ENCODE results near the gene CDH4. TPM values are rescaled to one million over a fixed set of nuclear protein-coding genes. Genes with fewer than 3 reads are reported as not detected.

Gene CDH4
- total and polyA plus RNA-seq, 2 of the 4 experiments (the other 2 are of a cell fraction): 1.6 to 3.5 TPM

GRCh38 chr20:61862881-61863280 is 610.8 kb downstream of the CDH4 start:
- no peak overlapping the region for H3K23ac ChIP-seq (ENCODE audit: low read depth, low read length)
- no peak overlapping the region for H2BK5ac ChIP-seq (ENCODE audit: low read depth, low read length, poor library complexity, severe bottlenecking)
- no peak overlapping the region for H4K5ac ChIP-seq (ENCODE audit: low read depth, low read length)
- dilution Hi-C loops (cut with HindIII; ENCODE audit: low sequenced_read_pairs, unreplicated experiment): no loop called here
- DNase-seq (no peak), ATAC-seq (ENCODE audit: low read depth) (no peak)
- 89% methylated on average over 5 of the region's 13 CpGs; no CpG with 5 or more reads in 1 of the 2 experiments for WGBS, 2 experiments (ENCODE audit: extremely low coverage in 2 of 2, insufficient read length in 1 of 2)
- intact Hi-C loops (cut with micrococcal nuclease): no loop called here
- H4K20me1 ChIP-seq (ENCODE audit: insufficient read depth, low read length): no peaks in the 10 kb centered on the region
- no peaks in the 10 kb centered on the region for H3K79me1 ChIP-seq (ENCODE audit: low read depth in 1 of 2, low read length in 2 of 2)
- H2BK15ac ChIP-seq (ENCODE audit: low read depth, low read length): no peak overlapping the region
- H3K9me3 ChIP-seq (ENCODE audit: control insufficient read depth, insufficient read depth, low read length): no peaks in the 10 kb centered on the region
- H4K91ac ChIP-seq (ENCODE audit: insufficient read depth, low read depth, low read length): no peak overlapping the region
- H3K18ac ChIP-seq (ENCODE audit: low read depth, low read length): no peak overlapping the region
- no peak overlapping the region for H3K56ac ChIP-seq (ENCODE audit: extremely low read depth, insufficient read depth, low read length)
- H3K9ac ChIP-seq (ENCODE audit: low read depth, low read length): no peak overlapping the region
- H2AFZ ChIP-seq (replicated peaks; ENCODE audit: low read length, poor library complexity): no peak overlapping the region
- H3K27me3 ChIP-seq (ENCODE audit: control insufficient read depth, insufficient read depth, low read length): no peaks in the 10 kb centered on the region
- H3K36me3 ChIP-seq (ENCODE audit: control insufficient read depth, insufficient read depth, low read length): no peaks in the 10 kb centered on the region
- H3K27ac ChIP-seq (ENCODE audit: insufficient read depth, low read length): no peak overlapping the region
- no peak overlapping the region for H4K8ac ChIP-seq (ENCODE audit: low read depth in 2 of 2, low read length in 2 of 2)
- H2AK5ac ChIP-seq (ENCODE audit: low read depth, low read length): no peak overlapping the region
- H3K4me1 ChIP-seq (ENCODE audit: control insufficient read depth, insufficient read depth, low read length): no peaks in the 10 kb centered on the region
- no peak overlapping the region for H2BK120ac ChIP-seq (ENCODE audit: low read depth, low read length)
- no peaks in the 10 kb centered on the region for H3K9me1 ChIP-seq (ENCODE audit: insufficient read depth, low read length)
- TF ChIP-seq MAFK (IDR thresholded peaks at IDR 0.05; ENCODE audit: low read depth, low read length) (no peak), RAD21 (IDR thresholded peaks at IDR 0.05; ENCODE audit: low read length) (no peak), FOS (IDR thresholded peaks at IDR 0.05; ENCODE audit: low read depth, low read length) (no peak), ELK1 (IDR thresholded peaks at IDR 0.05; ENCODE audit: borderline replicate concordance, low read depth, low read length) (no peak), RFX5 (IDR thresholded peaks at IDR 0.05; ENCODE audit: low read depth, low read length) (no peak), USF2 (IDR thresholded peaks at IDR 0.05; ENCODE audit: low read depth, low read length) (no peak), BHLHE40 (IDR thresholded peaks at IDR 0.05; ENCODE audit: low read depth, low read length) (no peak), NFE2L2 (IDR thresholded peaks at IDR 0.05; ENCODE audit: low read depth, low read length) (no peak), MAZ (IDR thresholded peaks at IDR 0.05; ENCODE audit: borderline replicate concordance, low read depth, low read length) (no peak), MXI1 (IDR thresholded peaks at IDR 0.05; ENCODE audit: borderline replicate concordance, low read depth, low read length) (no peak), CEBPB (IDR thresholded peaks at IDR 0.05; ENCODE audit: low read depth, low read length) (no peak), CHD1 (IDR thresholded peaks at IDR 0.05; ENCODE audit: low read depth, low read length) (no peak), SMC3 (IDR thresholded peaks at IDR 0.05; ENCODE audit: low read depth, low read length) (no peak), POLR2A (IDR thresholded peaks at IDR 0.05; ENCODE audit: low read depth, low read length) (no peak), RCOR1 (IDR thresholded peaks at IDR 0.05; ENCODE audit: insufficient replicate concordance, low read length) (no peak)
- TF ChIP-seq, protein P1, sequence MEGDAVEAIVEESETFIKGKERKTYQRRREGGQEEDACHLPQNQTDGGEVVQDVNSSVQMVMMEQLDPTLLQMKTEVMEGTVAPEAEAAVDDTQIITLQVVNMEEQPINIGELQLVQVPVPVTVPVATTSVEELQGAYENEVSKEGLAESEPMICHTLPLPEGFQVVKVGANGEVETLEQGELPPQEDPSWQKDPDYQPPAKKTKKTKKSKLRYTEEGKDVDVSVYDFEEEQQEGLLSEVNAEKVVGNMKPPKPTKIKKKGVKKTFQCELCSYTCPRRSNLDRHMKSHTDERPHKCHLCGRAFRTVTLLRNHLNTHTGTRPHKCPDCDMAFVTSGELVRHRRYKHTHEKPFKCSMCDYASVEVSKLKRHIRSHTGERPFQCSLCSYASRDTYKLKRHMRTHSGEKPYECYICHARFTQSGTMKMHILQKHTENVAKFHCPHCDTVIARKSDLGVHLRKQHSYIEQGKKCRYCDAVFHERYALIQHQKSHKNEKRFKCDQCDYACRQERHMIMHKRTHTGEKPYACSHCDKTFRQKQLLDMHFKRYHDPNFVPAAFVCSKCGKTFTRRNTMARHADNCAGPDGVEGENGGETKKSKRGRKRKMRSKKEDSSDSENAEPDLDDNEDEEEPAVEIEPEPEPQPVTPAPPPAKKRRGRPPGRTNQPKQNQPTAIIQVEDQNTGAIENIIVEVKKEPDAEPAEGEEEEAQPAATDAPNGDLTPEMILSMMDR (conservative IDR thresholded peaks at IDR 0.05; ENCODE audit: low read depth, low read length): no peak
- no peak overlapping the region for H3K4me2 ChIP-seq (ENCODE audit: low read depth, low read length)
- no peak overlapping the region for H2BK20ac ChIP-seq (ENCODE audit: low read depth, low read length)
- no TSS peak for BruUV-seq (replicated peaks)
- CTCF ChIA-PET: no interaction called here
- no peak overlapping the region for H3K14ac ChIP-seq (replicated peaks; ENCODE audit: low read depth, low read length)
- in situ Hi-C loops (cut with MboI; ENCODE audit: low sequenced_read_pairs): no loop called here
- H2AK9ac ChIP-seq (replicated peaks; ENCODE audit: low read depth, low read length, poor library complexity): no peak overlapping the region
- no peak overlapping the region for H3K4ac ChIP-seq (ENCODE audit: low read depth, low read length)
- H3K4me3 ChIP-seq (ENCODE audit: insufficient read depth, low read depth, low read length): no peak overlapping the region
- POLR2A ChIA-PET (ENCODE audit: unreplicated experiment): no interaction called here

Data from IMR-90 (cell line).